GM19452 (cell line): Measurements from ENCODE around the gene EIF2D.
"Not testable (repeated sequence)": the region's sequence is repeated elsewhere in the genome, so short reads cannot be mapped to it uniquely, and the experiment has no call there.

Source experiments
- ATAC-seq: cut with Tn5 transposase; IDR thresholded peaks from one replicate; pipeline ENCODE4 v1.9.1; 2021; ENCODE audit not compliant: unreplicated experiment

The EIF2D gene, protein sequence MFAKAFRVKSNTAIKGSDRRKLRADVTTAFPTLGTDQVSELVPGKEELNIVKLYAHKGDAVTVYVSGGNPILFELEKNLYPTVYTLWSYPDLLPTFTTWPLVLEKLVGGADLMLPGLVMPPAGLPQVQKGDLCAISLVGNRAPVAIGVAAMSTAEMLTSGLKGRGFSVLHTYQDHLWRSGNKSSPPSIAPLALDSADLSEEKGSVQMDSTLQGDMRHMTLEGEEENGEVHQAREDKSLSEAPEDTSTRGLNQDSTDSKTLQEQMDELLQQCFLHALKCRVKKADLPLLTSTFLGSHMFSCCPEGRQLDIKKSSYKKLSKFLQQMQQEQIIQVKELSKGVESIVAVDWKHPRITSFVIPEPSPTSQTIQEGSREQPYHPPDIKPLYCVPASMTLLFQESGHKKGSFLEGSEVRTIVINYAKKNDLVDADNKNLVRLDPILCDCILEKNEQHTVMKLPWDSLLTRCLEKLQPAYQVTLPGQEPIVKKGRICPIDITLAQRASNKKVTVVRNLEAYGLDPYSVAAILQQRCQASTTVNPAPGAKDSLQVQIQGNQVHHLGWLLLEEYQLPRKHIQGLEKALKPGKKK

DNA sequence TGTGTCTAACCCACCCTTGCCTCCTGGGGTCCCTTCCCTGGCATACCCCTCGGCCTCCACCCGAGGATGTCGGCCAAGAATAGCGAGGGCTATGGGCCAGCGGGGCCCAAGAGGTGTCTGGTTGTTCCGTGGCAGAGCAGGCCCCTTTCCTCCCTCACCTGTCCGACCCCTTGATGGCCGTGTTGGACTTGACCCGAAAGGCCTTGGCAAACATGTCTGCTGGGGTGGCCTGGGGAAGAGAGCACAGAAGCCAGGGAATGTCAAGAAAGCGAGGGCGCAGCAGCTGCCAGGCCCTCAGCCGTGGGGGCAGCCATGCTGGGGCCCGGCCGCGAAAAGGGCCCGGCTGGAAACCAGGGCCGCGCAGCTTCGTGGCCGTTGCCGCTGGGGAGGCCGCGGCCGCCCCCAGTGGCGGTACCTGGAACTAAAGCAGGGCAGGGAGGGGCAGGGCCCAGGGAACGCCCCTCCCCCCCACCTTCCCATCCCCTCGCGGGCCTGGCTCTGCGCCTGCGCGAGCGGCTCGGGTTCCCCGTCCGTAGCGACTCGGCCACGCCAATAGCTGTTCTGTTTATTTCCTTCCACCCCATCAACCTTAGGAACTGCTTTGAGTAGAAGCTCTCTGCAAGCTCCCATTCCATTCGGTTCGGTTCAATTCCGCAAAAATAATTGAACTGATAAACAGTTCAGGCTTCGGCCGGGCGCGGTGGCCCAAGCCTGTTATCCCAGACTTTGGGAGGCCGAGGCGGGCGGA, at the start of gene EIF2D:
EIF2D (minus strand) TSS at position 337 of the 748 bp plus-strand sequence; CDS start at position 214, 123 bp downstream.
- peak; percentile 84 for ATAC-seq

DNA sequence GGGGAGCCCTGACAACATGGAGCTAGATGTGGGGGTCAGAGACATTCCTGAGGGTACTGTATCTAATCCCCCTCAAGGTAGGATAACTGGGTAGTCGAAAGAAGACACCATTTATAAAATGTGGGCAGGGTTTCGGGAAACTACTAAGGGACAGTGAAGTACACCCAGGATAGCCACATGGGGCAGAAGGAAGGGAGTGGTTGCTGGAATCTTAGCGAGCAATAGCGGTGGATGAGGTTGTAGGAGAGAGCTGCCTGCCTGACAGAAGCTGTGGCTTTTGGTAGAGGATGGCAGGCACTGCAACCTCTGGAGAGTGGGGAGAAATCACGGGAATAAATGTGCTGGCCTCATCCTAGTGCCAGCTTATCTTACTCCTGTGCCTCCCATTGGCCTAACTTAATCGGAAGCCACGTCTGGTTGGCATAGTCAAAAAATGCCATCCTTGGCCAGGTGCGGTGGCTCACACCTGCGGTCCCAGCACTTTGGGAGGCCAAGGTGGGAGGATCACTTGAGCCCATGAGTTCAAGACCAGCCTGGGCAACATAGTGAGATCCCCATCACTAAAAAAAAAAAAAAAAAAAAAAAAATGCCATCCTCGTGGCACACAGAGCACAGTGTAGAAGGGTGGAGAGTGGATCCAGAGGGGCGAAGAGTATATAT, 49.0 kb upstream of the EIF2D start:
- no peak for ATAC-seq

DNA sequence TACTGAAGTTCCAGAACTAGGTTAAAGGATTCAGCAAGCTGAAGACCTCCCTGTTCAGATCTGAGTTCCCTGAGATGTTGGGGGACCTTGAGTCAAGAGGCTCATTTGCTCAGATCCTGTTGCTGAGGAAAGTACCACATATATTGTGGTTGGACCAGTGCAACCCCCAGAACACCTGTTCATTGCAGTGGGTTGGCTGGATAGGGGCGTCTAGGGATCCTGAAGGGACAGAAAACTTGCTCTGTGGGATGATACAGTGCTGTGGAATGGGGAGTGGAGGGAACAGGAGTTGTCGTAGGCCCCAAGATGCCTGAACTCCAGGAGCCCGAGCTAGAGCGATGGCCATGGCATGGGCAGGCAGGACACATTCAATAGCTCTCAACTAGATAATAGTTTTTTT, 47.9 kb upstream of the EIF2D start:
- no peak for ATAC-seq

DNA sequence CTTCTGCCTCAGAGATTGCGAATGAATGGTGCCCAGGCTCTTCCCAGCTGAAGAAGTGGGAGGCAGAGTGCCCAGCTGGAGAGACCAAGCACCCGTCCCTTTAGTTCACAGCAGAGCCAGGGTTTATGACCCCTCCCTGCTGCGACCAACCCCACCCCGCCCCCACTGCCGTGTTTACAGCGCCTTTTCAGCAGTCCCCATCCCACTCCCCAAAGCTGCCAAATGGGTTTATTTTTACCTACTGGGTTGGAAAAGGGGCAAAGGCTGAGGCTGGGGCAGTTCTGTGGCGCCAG, 46.7 kb upstream of the EIF2D start:
- no peak for ATAC-seq

DNA sequence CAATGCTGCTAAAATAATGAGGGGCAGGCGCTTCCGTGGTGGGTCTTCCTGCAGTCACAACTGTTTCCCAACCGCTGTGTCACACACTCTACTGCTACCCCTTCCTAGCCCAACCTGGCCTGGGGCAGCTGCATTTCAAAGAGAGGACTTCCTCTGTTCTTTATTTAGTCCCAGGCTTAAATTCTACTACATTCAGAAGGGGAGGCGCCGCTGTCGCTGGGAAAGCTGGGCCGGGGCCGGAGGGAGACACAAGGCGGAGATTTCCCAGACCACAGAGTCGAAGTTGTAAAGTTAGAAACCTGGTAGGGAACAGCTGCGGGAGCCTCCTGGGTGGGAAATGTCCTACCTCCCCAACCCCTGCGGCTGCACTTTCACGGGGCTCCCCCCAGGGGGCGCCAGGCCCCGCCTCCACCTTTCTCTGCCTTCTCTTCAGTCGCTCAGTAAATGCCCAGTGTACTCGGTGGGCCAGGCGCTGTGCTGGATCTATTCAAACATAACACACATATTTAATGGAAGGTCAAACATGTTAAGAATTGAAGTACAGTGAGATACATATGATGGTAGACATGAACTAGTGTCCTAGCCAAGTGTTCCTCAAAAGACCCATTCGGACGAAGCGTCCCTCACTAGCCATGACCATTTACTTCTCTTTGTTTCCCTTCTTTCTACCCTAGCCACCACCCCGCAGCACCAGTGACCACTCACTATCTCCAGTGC, 46.2 kb upstream of the EIF2D start:
- ATAC-seq, result no peak

DNA sequence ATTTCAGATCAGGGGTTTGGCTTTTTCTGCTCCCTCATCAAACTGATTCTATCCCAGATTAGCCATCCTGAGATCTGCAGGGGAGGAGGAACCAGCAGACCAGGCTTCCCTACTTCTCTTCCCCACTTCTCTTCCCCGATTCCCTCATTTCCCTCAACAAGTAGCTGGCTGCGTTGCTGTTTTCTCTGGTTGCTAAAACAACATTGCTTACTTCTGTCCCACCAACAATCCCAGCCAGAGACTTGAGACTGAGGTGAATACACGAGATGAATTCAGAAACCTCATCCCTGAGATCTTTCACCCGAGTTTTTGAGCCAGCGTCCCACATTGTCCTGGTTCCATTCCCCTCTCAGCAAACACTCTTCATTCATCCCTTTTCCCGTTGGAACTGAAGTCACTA, 45.5 kb upstream of the EIF2D start:
- ATAC-seq, result no peak

DNA sequence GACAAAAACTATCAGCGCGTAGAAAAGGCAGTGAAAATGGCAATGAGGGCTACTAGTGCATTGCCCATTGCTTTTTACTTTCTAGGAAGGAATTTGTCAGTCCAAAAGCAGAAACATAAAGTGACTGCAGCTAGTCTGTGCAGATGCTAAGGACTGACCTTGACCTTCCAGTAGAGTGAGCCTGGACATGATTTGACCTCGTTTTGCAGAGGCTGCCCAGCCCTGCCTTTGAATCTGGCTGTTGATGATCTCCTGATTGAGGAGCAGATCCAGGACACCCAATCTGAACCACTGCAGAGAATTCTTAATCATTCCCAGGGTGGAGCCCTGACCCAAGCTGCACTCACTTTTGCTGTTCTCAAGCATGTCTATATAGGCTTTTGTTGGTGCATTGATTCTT, 44.7 kb upstream of the EIF2D start:
- ATAC-seq, result no peak

DNA sequence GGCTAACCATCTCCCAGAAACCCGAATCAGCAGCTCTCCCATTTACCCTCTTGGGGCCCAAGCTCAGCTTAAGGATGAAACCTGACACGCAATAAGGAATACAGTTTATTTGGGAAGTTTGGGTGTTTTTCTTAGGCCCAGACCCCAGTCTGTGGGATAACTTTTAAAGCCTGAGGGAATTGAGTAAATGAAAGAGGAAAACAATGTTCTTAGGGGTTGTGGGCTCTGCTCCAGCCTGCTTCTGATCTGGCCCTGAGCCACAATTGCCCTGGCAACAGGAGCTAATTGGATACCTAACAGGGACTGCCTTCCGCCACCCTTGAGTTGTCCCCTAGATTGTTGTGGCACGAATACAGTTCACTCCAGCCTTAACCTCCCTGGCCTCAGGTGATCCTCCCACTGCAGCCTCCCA, 43.2 kb upstream of the EIF2D start:
- no peak for ATAC-seq

DNA sequence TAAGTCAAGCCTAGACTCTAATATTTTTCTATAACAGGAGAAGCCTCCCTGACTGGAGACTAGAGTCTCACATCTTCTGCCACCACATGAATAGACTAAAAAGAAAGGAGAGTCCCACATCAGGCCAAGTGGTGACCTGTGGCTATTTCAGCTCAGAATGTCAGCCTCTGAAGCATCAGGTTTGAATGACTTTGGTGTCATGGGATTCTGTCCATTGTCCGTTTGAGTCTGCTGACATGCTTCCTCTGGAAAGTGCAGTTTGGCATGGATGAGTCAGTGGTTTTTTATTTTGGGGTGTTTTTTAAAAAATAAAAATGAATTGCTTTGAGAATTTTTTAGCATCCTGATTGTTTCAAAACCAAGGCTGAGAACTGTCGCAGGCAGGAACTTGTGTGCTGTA, 42.6 kb upstream of the EIF2D start:
- no peak for ATAC-seq

DNA sequence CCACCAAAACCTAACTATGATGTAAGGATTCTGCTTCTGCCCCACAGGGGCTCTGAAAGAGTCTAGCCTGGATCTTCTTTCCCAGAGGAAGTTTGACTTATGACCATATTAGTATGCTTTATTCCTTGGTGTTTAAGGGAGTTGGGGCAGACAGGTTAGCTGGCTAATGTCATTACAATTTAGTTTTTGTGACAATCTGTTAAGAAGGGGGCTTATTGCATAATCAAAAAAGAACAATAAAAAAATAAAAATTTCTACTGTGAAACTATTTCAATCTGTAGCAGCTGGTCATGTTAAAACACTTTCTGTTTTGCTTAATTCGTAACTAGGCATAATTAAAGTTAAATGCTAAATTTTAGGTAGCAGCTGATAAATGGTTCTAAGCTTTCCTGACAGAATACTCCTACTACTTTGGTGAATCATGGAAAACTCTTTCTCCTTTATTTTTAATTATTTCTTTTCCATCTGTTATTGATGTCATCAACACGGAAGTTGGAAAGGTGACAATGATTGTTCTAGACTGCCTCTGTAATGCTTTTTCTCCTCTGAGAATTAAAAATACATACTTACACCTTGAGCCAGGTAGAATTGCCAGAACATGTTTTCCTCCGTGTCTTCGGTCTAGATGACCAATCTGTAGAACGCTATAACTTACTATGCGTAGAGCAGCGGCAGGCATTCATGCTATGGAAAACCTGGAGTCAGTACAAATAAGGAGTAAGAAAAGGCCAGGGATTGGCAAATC, 41.6 kb upstream of the EIF2D start:
- ATAC-seq, result no peak

DNA sequence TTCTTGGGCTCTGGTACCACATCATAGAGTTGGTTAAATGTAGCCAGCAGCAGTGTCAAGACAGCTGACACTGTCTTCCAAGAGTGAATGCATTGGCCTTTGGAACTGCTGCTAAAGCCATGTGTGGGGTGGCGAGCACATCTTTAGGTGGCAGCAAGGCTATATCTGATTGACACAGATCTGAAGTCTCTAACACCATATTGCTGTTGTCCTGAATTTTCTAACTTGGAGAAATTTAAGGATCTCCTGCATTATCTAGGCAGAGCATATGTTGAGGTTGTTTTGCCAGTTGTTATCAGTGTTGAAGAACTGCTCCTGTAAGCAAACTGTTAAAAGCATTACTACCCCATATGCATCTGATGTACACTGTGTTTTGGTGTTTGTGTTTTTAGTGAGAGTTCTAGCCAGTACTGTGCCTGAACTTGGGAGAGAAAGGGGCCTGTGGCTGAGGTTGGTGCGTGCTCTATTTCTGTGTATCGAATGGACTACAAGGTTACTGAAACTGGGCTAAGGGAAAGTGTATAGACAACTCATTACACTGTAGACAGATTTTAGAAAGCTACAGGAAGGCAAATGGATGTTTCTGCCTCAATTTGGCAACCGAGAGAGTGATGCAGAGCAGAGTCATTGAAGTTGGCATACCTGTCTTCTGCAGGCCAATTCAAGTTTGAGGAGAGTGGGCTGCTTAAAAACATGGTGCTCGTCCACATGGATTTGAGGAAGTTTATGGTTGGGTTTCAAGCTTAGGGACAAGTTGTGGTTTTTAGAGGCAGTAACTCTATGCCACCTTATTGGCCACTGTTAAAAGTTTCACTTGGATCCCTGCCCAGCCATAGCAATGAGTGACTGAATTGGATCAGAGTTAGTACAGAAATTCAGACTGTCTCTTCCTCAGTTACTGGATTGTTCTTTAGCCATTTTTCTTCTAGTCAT, 40.0 kb upstream of the EIF2D start:
- ATAC-seq, result no peak

DNA sequence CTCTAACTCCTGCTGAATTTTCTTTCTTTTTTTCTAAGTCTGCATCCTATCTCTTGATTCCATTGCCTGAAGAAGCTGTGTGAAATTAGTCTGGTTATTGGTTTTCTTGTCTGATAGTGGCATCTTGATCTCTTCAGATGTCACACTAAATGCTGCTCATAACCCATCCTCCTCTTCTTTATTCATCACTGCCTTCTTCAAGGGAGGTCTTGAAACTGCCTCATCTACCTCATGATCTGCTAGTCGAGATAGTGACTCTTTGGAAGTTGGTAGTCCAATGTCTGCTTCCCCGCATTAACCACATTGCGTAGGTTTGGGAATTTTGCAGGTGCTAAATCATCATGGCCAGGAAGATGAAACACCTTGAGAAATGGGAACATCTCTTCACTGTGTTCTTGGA, 38.7 kb upstream of the EIF2D start:
- ATAC-seq, result no peak

DNA sequence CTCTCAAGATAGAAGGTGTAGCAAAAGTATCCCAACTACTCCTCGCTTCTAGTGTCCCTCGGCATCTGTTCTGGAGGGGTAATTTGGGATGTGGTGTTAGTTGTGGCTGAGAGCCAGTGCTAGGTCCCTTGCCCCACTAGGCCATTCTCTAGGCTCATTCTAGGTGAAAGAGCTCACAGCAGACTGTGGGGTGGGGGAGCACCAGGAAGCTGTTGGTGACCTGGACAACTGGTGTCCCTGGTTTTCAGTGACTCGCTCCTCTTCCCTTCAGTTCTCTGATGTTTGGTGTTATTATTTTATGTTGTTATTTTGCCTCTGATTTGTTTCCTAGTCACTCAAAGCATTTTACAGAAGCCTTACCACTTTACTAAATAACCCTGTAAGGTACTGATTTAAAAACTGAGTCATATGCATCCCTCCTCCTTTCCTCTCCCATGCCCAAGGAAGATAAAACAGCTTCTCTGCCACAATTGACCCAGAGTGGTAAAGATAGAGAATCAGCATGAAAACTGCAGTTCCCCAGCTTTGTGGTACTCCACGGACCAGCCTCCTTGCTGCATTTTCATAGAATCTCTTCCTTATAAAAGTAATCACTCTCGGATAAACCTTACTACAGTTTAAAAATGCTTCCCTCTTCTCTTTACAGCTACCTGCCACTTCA, 37.1 kb upstream of the EIF2D start:
- no peak for ATAC-seq

DNA sequence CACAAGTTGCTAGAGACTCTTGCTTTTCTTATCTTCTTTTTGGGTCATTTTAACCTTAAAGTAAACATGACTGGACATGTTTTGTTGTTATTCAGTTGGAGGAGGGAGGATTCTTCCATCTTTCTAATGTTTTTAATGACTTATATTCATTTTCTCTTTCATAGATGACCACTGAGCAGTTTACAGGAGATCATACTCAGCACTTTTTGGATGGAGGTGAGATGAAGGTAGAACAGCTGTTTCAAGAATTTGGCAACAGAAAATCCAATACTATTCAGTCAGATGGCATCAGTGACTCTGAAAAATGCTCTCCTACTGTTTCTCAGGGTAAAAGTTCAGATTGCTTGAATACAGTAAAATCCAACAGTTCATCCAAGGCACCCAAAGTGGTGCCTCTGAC, 35.0 kb upstream of the EIF2D start:
- no peak for ATAC-seq

DNA sequence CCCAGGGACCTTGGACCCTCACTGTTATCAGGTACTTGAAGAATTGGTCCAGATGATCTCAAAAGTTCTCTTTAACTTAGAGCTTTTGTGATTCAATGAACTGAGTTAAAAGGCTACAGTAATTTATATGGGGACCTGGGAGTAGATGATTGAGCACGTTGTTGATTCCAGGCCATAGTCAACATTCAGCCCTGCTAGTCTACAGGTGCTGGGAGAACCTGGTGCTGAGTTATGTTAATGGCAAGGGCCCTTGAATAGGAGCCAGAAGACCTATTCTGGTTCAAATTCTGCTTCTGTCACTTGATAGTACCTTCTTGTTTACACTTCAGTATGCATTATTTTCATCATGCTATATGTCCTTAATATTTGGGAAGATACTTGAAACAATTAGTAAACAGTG, 34.2 kb upstream of the EIF2D start:
- no peak for ATAC-seq

DNA sequence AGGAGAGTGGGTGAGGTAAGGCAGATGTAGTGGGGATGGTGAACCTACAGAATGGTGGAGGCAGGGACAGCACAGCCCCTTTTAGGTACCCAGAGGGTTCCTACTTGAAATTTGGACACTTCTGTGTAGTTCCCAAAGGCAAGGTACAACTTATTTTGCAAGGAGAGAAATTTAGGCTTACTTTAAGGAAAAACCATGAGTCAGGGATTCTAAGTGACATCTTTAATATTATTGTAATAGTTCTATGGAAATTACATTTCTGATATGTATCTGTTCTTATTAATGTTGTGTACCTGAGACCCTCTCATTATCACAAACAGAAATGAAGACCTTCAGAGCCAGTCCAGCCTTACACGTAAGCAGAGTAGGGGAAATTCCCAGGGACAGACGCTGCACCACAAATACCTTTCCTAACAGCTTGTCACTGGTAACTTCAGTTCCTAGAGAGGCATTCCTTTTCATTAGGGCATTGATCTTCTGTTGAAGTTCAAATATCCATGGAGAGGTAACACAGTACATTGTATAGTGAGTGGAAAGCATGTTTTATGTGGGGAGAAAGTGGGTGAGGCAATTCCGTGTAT, 30.9 kb upstream of the EIF2D start:
- ATAC-seq, result no peak

DNA sequence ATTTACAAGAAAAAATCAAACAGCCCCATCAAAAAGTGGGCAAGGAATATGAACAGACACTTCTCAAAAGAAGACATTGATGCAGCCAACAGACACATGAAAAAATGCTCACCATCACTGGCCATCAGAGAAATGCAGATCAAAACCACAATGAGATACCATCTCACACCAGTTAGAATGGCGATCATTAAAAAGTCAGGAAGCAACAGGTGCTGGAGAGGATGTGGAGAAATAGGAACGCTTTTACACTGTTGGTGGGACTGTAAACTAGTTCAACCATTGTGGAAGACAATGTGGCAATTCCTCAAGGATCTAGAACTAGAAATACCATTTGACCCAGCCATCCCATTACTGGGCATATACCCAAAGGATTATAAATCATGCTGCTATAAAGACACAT, 29.8 kb upstream of the EIF2D start:
- not testable (repeated sequence) for ATAC-seq

DNA sequence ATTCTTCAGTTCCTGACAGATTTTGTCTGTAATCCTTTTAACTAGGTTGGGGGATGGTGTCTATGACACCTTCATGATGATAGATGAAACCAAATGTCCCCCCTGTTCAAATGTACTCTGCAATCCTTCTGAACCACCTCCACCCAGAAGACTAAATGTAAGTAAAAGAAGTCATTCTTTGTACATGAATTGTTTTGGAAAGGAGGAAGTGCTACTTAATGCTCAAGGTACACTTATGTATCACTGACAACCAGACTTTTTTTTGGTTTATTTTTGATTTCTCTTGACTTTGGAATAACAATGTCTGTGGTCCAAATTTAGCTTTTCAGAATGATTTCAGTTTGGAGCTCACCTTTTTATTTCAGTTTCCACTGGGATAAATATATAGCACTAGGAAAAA, 25.3 kb upstream of the EIF2D start:
- ATAC-seq, result no peak
